ENCODE data around the gene AIFM2.

DNA sequence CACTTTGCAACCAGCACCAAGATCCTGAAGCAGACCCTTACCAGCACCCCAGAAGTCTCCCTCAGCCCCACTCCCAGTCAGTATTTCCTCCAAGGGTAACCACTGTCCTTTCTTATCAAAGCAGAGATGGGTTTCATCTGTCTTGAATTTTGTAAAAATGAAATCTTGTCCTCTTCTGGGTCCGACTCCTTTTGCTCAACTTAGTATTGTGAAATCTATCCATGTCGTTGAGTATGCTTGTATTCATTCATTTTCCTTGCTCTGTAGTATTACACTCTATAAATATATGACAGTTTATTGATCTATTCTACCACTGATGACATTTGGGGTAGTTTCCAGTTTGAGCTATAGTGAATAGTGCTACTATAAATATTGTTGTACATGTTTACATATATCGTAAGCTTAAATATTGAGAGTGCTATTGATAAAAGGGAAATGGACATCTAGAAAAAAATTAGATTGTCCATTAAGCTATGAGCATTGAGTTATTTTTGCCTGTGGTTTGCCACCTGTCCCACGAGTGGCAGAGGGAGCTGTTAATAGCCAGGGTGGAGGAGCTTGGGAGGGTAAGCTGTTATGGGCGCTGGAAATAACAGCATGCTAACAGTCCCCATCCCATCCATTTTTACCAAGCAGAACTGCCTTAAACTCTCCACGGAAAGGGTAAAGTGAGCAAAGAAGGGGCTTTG lies 36.5 kb downstream of the AIFM2 start:
- TF ChIP-seq EP300 (IDR thresholded peaks at IDR 0.05) (no peak), POLR2A (IDR thresholded peaks at IDR 0.05) (no peak)
- TF ChIP-seq, protein P1, sequence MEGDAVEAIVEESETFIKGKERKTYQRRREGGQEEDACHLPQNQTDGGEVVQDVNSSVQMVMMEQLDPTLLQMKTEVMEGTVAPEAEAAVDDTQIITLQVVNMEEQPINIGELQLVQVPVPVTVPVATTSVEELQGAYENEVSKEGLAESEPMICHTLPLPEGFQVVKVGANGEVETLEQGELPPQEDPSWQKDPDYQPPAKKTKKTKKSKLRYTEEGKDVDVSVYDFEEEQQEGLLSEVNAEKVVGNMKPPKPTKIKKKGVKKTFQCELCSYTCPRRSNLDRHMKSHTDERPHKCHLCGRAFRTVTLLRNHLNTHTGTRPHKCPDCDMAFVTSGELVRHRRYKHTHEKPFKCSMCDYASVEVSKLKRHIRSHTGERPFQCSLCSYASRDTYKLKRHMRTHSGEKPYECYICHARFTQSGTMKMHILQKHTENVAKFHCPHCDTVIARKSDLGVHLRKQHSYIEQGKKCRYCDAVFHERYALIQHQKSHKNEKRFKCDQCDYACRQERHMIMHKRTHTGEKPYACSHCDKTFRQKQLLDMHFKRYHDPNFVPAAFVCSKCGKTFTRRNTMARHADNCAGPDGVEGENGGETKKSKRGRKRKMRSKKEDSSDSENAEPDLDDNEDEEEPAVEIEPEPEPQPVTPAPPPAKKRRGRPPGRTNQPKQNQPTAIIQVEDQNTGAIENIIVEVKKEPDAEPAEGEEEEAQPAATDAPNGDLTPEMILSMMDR (IDR thresholded peaks at IDR 0.05) = no peak
